Calu3 (cell line): Measurements from ENCODE around the gene AKAP11. TPM values are rescaled to one million over a fixed set of nuclear protein-coding genes. Genes with fewer than 3 reads are reported as not detected.
A peak's percentile ranks its signal among the peaks of the same experiment; 100 is the strongest.

Experiments used
- BruUV-seq: library from RNA; stranded (reverse); fragments of 400-500 nt; replicated peaks from 2 replicates; lab custom pipeline; 2021; lab: Mats Ljungman, UMichigan
- CTCF ChIA-PET: fragments of 300-600 bp; sonication (Branson Sonifier 250); formaldehyde crosslinking; loops from one replicate; lab custom pipeline; 2022; ENCODE audit warnings: antibody characterized with exemption; lab: Charles Lee
- DNase-seq: peaks from one replicate; pipeline ENCODE4 v3.0.0; 2022
- H3K27ac Mint-ChIP-seq: one replicate; pipeline ENCODE4 v1.8.0; 2022; ENCODE audit warnings: mixed read lengths; ENCODE audit not compliant: unreplicated experiment
- H3K27me3 Mint-ChIP-seq: one replicate; pipeline ENCODE4 v1.8.0; 2022; ENCODE audit warnings: mixed read lengths; ENCODE audit not compliant: unreplicated experiment
- H3K36me3 Mint-ChIP-seq: one replicate; pipeline ENCODE4 v1.8.0; 2022; ENCODE audit warnings: mild to moderate bottlenecking, moderate library complexity, mixed read lengths; ENCODE audit not compliant: insufficient read depth, unreplicated experiment
- H3K4me1 Mint-ChIP-seq: one replicate; pipeline ENCODE4 v1.8.0; 2022; ENCODE audit warnings: mild to moderate bottlenecking, low read depth, mixed read lengths; ENCODE audit not compliant: unreplicated experiment
- H3K4me3 Mint-ChIP-seq: one replicate; pipeline ENCODE4 v1.8.0; 2022; ENCODE audit warnings: mild to moderate bottlenecking, low read depth, moderate library complexity, mixed read lengths; ENCODE audit not compliant: unreplicated experiment
- H3K9me3 Mint-ChIP-seq: one replicate; pipeline ENCODE4 v1.8.0; 2022; ENCODE audit warnings: low read depth, mixed read lengths; ENCODE audit not compliant: unreplicated experiment
- CTCF ChIP-seq: fragments of 200-600 bp; IDR thresholded peaks from one replicate; pipeline ENCODE4 v1.8.0; 2022; ENCODE audit warnings: antibody characterized with exemption; ENCODE audit not compliant: unreplicated experiment
- intact Hi-C: fragments of 100-400 bp; cut with micrococcal nuclease; formaldehyde crosslinking; loops from one replicate; pipeline ENCODE4 v1.10.0; 2022; ENCODE audit not compliant: unreplicated experiment
- total RNA-seq: library from RNA; stranded (reverse); gene quantifications from 2 replicates; pipeline ENCODE4 v1.2.3, GENCODE V29; 2022

AKAP11 gene
- total RNA-seq, 1 experiment from 2014 or later, result 14.2 TPM

GRCh38 chr13:42272804-42273175 is 838 bp downstream of the AKAP11 start:
- intact Hi-C loops, result no loop called here
- peak overlapping the region; percentile 79 for H3K27ac Mint-ChIP-seq
- DNase-seq, result no peak
- peaks cover 20% of the 10 kb centered on the region for H3K36me3 Mint-ChIP-seq
- H3K9me3 Mint-ChIP-seq, result peaks cover 8% of the 10 kb centered on the region
- peak overlapping the region; percentile 78 for H3K4me3 Mint-ChIP-seq
- CTCF ChIA-PET, result no interaction called here
- no peaks in the 10 kb centered on the region for H3K27me3 Mint-ChIP-seq
- peaks cover 11% of the 10 kb centered on the region for H3K4me1 Mint-ChIP-seq
- TF ChIP-seq CTCF, result no peak
- TSS peak; percentile 39 for BruUV-seq

- no peak for DNase-seq
- H3K27ac Mint-ChIP-seq, result no peak overlapping the region
- BruUV-seq, result no TSS peak
- no peak overlapping the region for H3K4me3 Mint-ChIP-seq
- peaks cover 8% of the 10 kb centered on the region for H3K9me3 Mint-ChIP-seq
- H3K27me3 Mint-ChIP-seq, result no peaks in the 10 kb centered on the region
- no peak for TF ChIP-seq CTCF
- H3K36me3 Mint-ChIP-seq, result peaks cover 20% of the 10 kb centered on the region
- peaks cover 11% of the 10 kb centered on the region for H3K4me1 Mint-ChIP-seq
- CTCF ChIA-PET, result no interaction called here
- intact Hi-C loops, result no loop called here
Measured at GRCh38 chr13:42274386-42275097, 2.6 kb downstream of the AKAP11 start.

- Mint-ChIP-seq H3K4me3 (no peak overlapping the region), H3K27me3 (no peaks in the 10 kb centered on the region), H3K36me3 (peaks cover 20% of the 10 kb centered on the region), H3K27ac (no peak overlapping the region), H3K9me3 (peaks cover 8% of the 10 kb centered on the region), H3K4me1 (peaks cover 11% of the 10 kb centered on the region)
- CTCF ChIA-PET, result no interaction called here
- no peak for TF ChIP-seq CTCF
- DNase-seq, result no peak
- intact Hi-C loops, result no loop called here
- no TSS peak for BruUV-seq
Measured at GRCh38 chr13:42275098-42275471, 3.1 kb downstream of the AKAP11 start.

GRCh38 chr13:42275506-42275905 is 3.6 kb downstream of the AKAP11 start:
- H3K4me1 Mint-ChIP-seq, result peaks cover 11% of the 10 kb centered on the region
- no peak for TF ChIP-seq CTCF
- BruUV-seq, result no TSS peak
- no peak overlapping the region for H3K4me3 Mint-ChIP-seq
- CTCF ChIA-PET, result no interaction called here
- peaks cover 5% of the 10 kb centered on the region for H3K9me3 Mint-ChIP-seq
- no peak overlapping the region for H3K27ac Mint-ChIP-seq
- intact Hi-C loops, result no loop called here
- DNase-seq, result no peak
- H3K27me3 Mint-ChIP-seq, result no peaks in the 10 kb centered on the region
- H3K36me3 Mint-ChIP-seq, result peaks cover 20% of the 10 kb centered on the region
